Type B pancreatic cell (in vitro differentiated cells): ENCODE measurements around the gene C17orf100. TPM values are rescaled to one million over a fixed set of nuclear protein-coding genes. Genes with fewer than 3 reads are reported as not detected.
"Not testable (repeated sequence)": the region's sequence is repeated elsewhere in the genome, so short reads cannot be mapped to it uniquely, and the experiment has no call there.

Source experiments
- DNase-seq: peaks from one replicate; pipeline ENCODE4 v3.0.0; 2021; ENCODE audit warnings: mixed read lengths; ENCODE audit not compliant: unreplicated experiment; ENCODE audit errors: extremely low spot score
- H3K27ac Mint-ChIP-seq: 2 replicates; pipeline ENCODE4 v1.8.0; 2021; ENCODE audit warnings: mild to moderate bottlenecking, mixed read lengths
- H3K27me3 Mint-ChIP-seq: 2 replicates; pipeline ENCODE4 v1.8.0; 2021; ENCODE audit warnings: mixed read lengths
- H3K36me3 Mint-ChIP-seq: 2 replicates; pipeline ENCODE4 v1.8.0; 2021; ENCODE audit warnings: mixed read lengths
- H3K4me1 Mint-ChIP-seq: one replicate; pipeline ENCODE4 v1.8.0; 2021; ENCODE audit warnings: mixed read lengths; ENCODE audit not compliant: unreplicated experiment
- H3K4me3 Mint-ChIP-seq: 2 replicates; pipeline ENCODE4 v1.8.0; 2021; ENCODE audit warnings: mild to moderate bottlenecking, mixed read lengths
- H3K9me3 Mint-ChIP-seq: 2 replicates; pipeline ENCODE4 v1.8.0; 2021; ENCODE audit warnings: mixed read lengths
- total RNA-seq: library from RNA; stranded (reverse); gene quantifications from 2 replicates; pipeline ENCODE4 v1.2.1, GENCODE V29; 2021; ENCODE audit warnings: low replicate concordance
- TF ChIP-seq, protein P1 (sequence below): fragments of 200-600 bp; sonication (generic); conservative IDR thresholded peaks from 2 replicates; pipeline ENCODE4 v1.5.0; 2021; ENCODE audit warnings: antibody characterized with exemption, mild to moderate bottlenecking

C17orf100 gene
- total RNA-seq, 1 donor from 2014 or later = 4.3 TPM

DNA sequence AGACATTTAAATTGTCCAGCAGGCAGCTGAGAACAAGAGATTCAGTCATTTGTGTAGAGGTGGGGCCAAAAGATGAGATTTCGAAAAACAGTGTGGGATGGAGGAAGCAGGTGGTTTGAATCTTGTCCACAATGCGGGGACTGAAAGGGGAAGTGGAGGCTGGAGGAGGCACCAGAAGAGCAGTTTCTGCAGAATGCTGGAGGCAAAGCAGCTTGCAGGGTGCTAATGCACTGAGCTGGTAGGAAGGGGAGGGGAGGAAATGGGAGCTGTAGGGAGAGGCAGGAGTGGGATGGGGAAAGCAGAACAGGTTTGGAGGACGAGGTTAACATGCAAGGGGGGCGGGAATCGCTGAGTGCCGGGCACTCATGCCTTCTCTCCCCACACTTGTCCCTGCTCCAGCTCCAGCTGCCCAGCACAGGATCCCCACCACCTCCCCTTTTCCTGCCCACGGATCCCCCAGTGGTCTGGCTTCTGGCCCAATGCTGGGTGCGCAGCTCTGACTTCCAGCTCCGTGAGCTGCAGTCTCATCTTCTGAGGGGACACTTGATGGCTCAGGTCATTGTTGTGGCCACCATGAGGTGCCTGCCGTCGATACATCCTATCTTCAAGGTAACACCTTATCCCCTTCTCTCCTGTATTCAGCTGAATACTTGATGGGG lies 9.4 kb downstream of the C17orf100 start:
- TF ChIP-seq, protein P1, sequence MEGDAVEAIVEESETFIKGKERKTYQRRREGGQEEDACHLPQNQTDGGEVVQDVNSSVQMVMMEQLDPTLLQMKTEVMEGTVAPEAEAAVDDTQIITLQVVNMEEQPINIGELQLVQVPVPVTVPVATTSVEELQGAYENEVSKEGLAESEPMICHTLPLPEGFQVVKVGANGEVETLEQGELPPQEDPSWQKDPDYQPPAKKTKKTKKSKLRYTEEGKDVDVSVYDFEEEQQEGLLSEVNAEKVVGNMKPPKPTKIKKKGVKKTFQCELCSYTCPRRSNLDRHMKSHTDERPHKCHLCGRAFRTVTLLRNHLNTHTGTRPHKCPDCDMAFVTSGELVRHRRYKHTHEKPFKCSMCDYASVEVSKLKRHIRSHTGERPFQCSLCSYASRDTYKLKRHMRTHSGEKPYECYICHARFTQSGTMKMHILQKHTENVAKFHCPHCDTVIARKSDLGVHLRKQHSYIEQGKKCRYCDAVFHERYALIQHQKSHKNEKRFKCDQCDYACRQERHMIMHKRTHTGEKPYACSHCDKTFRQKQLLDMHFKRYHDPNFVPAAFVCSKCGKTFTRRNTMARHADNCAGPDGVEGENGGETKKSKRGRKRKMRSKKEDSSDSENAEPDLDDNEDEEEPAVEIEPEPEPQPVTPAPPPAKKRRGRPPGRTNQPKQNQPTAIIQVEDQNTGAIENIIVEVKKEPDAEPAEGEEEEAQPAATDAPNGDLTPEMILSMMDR = no peak
- Mint-ChIP-seq H3K27me3 (peaks cover 51% of the 10 kb centered on the region), H3K9me3 (no peaks in the 10 kb centered on the region), H3K27ac (no peak overlapping the region), H3K36me3 (no peaks in the 10 kb centered on the region), H3K4me3 (no peak overlapping the region), H3K4me1 (no peaks in the 10 kb centered on the region)
- DNase-seq = no peak

DNA sequence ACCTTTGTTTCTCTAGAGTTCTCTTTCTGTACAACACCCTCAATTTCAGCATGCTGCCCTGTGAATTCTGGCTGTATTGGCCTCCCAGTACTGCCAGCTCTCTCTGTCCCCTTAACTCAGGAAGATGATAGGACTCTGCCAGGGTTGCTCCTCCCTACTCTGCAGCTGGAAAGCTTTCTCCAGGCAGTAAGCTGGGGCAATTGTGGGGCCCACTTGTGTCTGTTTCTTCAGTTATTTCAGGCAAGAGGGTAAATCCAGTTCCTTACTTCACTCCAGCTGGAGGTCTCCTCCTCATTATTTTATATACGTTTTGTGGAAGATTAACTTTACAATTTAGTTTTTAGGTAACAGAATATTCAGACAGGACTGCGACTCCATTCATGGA lies 9.9 kb downstream of the C17orf100 start:
- Mint-ChIP-seq H3K9me3 (no peaks in the 10 kb centered on the region), H3K36me3 (no peaks in the 10 kb centered on the region), H3K27ac (no peak overlapping the region), H3K27me3 (peaks cover 51% of the 10 kb centered on the region), H3K4me3 (no peak overlapping the region), H3K4me1 (no peaks in the 10 kb centered on the region)
- DNase-seq = no peak
- TF ChIP-seq, protein P1 = no peak

DNA sequence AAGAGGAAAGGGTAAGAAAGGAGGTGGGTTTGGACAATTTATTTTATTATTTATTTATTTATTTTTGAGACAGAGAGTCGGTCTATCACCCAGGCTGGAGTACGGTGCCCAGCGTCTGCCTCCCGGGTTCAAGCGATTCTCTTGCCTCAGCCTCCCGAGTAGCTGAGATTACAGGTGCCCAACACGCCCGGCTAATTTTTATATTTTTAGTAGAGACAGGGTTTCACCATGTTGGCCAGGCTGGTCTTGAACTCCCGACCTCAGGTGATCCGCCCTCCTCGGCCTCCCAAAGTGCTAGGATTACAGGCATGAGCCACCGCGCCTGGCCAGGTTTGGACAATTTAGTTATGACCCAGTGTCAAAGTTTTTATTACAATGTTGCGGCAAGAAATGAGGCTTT lies 11.6 kb downstream of the C17orf100 start:
- not testable (repeated sequence) for H3K27ac Mint-ChIP-seq, H3K36me3 Mint-ChIP-seq, H3K4me1 Mint-ChIP-seq, H3K4me3 Mint-ChIP-seq, DNase-seq, H3K9me3 Mint-ChIP-seq
- H3K27me3 Mint-ChIP-seq = peaks cover 48% of the 10 kb centered on the region

DNA sequence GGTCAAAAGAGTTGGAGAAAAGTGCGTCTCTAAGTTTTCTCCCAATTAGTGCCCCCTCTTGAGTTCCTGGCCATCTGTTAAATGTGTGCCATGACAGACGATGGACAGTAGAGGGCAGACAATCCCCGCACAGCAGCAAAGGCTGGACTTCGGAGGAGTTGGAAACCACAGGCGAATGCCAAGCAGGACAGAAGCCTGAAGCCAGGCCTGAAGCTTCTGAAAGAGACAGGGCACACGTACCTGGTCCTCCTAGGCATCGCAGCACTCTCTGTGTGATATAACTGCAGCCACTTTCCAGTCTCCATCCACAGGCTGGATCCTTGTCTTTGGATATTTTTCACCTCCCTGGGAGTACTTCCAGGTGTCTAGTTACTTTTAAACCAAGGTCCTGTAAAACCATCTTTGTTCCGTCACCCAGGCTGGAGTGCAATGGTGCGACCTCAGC lies 14.5 kb downstream of the C17orf100 start:
- Mint-ChIP-seq H3K4me3 (no peak overlapping the region), H3K27ac (no peak overlapping the region), H3K4me1 (no peaks in the 10 kb centered on the region), H3K36me3 (no peaks in the 10 kb centered on the region), H3K9me3 (no peaks in the 10 kb centered on the region), H3K27me3 (peaks cover 41% of the 10 kb centered on the region)
- DNase-seq = no peak
- TF ChIP-seq, protein P1 = peak; percentile 90

DNA sequence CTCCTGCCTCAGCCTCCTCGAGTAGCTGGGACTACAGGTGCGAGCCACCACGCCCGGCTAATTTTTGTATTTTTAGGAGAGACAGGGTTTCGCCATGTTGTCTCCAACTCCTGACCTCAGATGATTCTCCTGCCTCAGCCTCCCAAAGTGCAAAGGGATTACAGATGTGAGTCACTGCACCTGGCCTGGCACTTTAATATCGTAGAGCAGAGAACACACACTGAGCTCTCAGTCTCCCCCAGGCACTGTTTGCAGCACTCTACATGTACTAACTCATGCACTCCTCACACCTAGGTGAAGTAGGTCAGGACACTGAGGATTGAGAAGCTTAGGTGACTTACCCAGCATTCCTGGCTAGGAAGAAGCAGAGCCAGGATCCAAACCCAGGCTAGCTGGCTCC lies 15.0 kb downstream of the C17orf100 start:
- Mint-ChIP-seq H3K36me3 (no peaks in the 10 kb centered on the region), H3K27ac (no peak overlapping the region), H3K27me3 (peaks cover 36% of the 10 kb centered on the region), H3K9me3 (no peaks in the 10 kb centered on the region), H3K4me1 (no peaks in the 10 kb centered on the region), H3K4me3 (no peak overlapping the region)
- no peak for DNase-seq
- TF ChIP-seq, protein P1 = no peak

DNA sequence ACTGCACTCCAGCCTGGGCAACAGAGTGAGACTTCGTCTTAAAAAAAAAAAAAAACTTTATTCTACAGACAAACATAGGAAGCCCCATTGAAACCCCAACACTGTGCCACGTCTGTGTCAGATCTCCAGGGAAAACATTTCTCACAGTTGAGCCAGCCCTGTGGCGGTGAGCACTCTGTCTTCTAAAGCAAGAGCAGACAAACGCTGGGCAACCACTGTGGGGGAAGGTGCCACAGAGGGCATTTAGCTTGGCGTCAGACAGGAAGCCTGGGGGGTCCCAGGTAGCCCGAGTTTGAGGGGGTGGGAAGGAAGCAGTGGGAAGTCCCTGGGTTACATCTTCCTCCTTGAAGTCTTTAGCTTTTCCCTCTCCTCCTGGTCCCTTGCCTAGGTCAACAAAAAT lies 16.0 kb downstream of the C17orf100 start:
- peaks cover 29% of the 10 kb centered on the region for H3K27me3 Mint-ChIP-seq
- no peak overlapping the region for H3K27ac Mint-ChIP-seq
- no peaks in the 10 kb centered on the region for H3K9me3 Mint-ChIP-seq
- no peaks in the 10 kb centered on the region for H3K36me3 Mint-ChIP-seq
- TF ChIP-seq, protein P1 = no peak
- no peak overlapping the region for H3K4me3 Mint-ChIP-seq
- DNase-seq = no peak
- H3K4me1 Mint-ChIP-seq = no peaks in the 10 kb centered on the region
